ENCODE data around the gene ZNF225. TPM values are rescaled to one million over a fixed set of nuclear protein-coding genes. Genes with fewer than 3 reads are reported as not detected.

ZNF225 gene
- total and polyA plus RNA-seq, 2 of the 4 experiments (the other 2 are of a cell fraction) = 1.5 to 5.7 TPM

GRCh38 chr19:44141191-44142058 is 28.2 kb downstream of the ZNF225 start, which contains the start of gene ZNF234:
TSS of gene ZNF234 (plus strand) at chr19:44141554. CDS start at chr19:44144633, 3,079 bp downstream.
- H3K56ac ChIP-seq (ENCODE audit: extremely low read depth, insufficient read depth, low read length) = peak within 1 kb of the TSS; percentile 86
- peaks cover 5% of the 10 kb centered on the region for H3K36me3 ChIP-seq (ENCODE audit: control insufficient read depth, insufficient read depth, low read length)
- no peak within 1 kb of the TSS for H2BK20ac ChIP-seq (ENCODE audit: low read depth, low read length)
- H3K23ac ChIP-seq (ENCODE audit: low read depth, low read length) = peak within 1 kb of the TSS; percentile 86
- H3K4ac ChIP-seq (ENCODE audit: low read depth, low read length) = peak within 1 kb of the TSS; percentile 80
- H2AFZ ChIP-seq (replicated peaks; ENCODE audit: low read length, poor library complexity) = peak within 1 kb of the TSS; percentile 97
- peak within 1 kb of the TSS; percentile 79 for H2AK5ac ChIP-seq (ENCODE audit: low read depth, low read length)
- ATAC-seq (ENCODE audit: low read depth) = peak; percentile 94
- no peaks in the 10 kb centered on the region for H3K27me3 ChIP-seq (ENCODE audit: control insufficient read depth, insufficient read depth, low read length)
- dilution Hi-C loops (cut with HindIII; ENCODE audit: low sequenced_read_pairs, unreplicated experiment) (no loop called here), in situ Hi-C loops (cut with MboI; ENCODE audit: low sequenced_read_pairs) (no loop called here), intact Hi-C loops (cut with micrococcal nuclease) (no loop called here)
- H2BK15ac ChIP-seq (ENCODE audit: low read depth, low read length) = peak within 1 kb of the TSS; percentile 49; the same call in 1 of the 3 replicates
- POLR2A ChIA-PET (ENCODE audit: unreplicated experiment) = no interaction called here
- peak within 1 kb of the TSS; percentile 86 for H2AK9ac ChIP-seq (replicated peaks; ENCODE audit: low read depth, low read length, poor library complexity)
- peak within 1 kb of the TSS; percentile 93 for H3K4me2 ChIP-seq (ENCODE audit: low read depth, low read length)
- H3K9me1 ChIP-seq (ENCODE audit: insufficient read depth, low read length) = no peaks in the 10 kb centered on the region
- peak within 1 kb of the TSS; percentile 93 for H3K27ac ChIP-seq (ENCODE audit: insufficient read depth, low read length)
- H3K9me3 ChIP-seq (ENCODE audit: control insufficient read depth, insufficient read depth, low read length) = no peaks in the 10 kb centered on the region
- CTCF ChIA-PET = interaction anchor here (0.9 kb wide), 1 partner anchor 10 kb away, joined by 3 read pairs; no protein-coding TSS in a partner anchor
- peak within 1 kb of the TSS; percentile 79 for H3K14ac ChIP-seq (replicated peaks; ENCODE audit: low read depth, low read length)
- H3K9ac ChIP-seq (ENCODE audit: low read depth, low read length) = peak within 1 kb of the TSS; percentile 90
- H3K4me1 ChIP-seq (ENCODE audit: control insufficient read depth, insufficient read depth, low read length) = no peaks in the 10 kb centered on the region
- H4K8ac ChIP-seq (ENCODE audit: low read depth in 2 of 2, low read length in 2 of 2) = peak within 1 kb of the TSS; percentile 93 to 95
- peak; percentile 85 for DNase-seq
- peaks cover 8 to 26% of the 10 kb centered on the region in 2 experiments; a peak in 3 of 4 replicates for H3K79me1 ChIP-seq (ENCODE audit: low read depth in 1 of 2, low read length in 2 of 2)
- BruUV-seq (replicated peaks) = no TSS peak
- H4K20me1 ChIP-seq (ENCODE audit: insufficient read depth, low read length) = no peaks in the 10 kb centered on the region
- peak within 1 kb of the TSS; percentile 65 for H4K5ac ChIP-seq (ENCODE audit: low read depth, low read length)
- H2BK120ac ChIP-seq (ENCODE audit: low read depth, low read length) = peak within 1 kb of the TSS; percentile 40
- H4K91ac ChIP-seq (ENCODE audit: insufficient read depth, low read depth, low read length) = peak within 1 kb of the TSS; percentile 67
- peak within 1 kb of the TSS; percentile 62 for H2BK5ac ChIP-seq (ENCODE audit: low read depth, low read length, poor library complexity, severe bottlenecking)
- peak within 1 kb of the TSS; percentile 67 for H3K4me3 ChIP-seq (ENCODE audit: insufficient read depth, low read depth, low read length)
- 0% methylated on average over 1 of the region's 52 CpGs; no CpG with 5 or more reads in 1 of the 2 experiments for WGBS, 2 experiments (ENCODE audit: extremely low coverage in 2 of 2, insufficient read length in 1 of 2)
- H3K18ac ChIP-seq (ENCODE audit: low read depth, low read length) = peak within 1 kb of the TSS; percentile 55
- TF ChIP-seq CEBPB (IDR thresholded peaks at IDR 0.05; ENCODE audit: low read depth, low read length) (no peak), FOS (IDR thresholded peaks at IDR 0.05; ENCODE audit: low read depth, low read length) (no peak), SMC3 (IDR thresholded peaks at IDR 0.05; ENCODE audit: low read depth, low read length) (0 out of 2 replicates have a peak, but pooled peaks have one; percentile 5), CHD1 (IDR thresholded peaks at IDR 0.05; ENCODE audit: low read depth, low read length) (no peak), RAD21 (IDR thresholded peaks at IDR 0.05; ENCODE audit: low read length) (no peak), BHLHE40 (IDR thresholded peaks at IDR 0.05; ENCODE audit: low read depth, low read length) (no peak), POLR2A (IDR thresholded peaks at IDR 0.05; ENCODE audit: low read depth, low read length) (no peak; the same call in 1 of the 2 replicates), MAFK (IDR thresholded peaks at IDR 0.05; ENCODE audit: low read depth, low read length) (no peak), USF2 (IDR thresholded peaks at IDR 0.05; ENCODE audit: low read depth, low read length) (no peak), MAZ (IDR thresholded peaks at IDR 0.05; ENCODE audit: borderline replicate concordance, low read depth, low read length) (peak; percentile 66; the same call in 1 of the 2 replicates), CTCF (conservative IDR thresholded peaks at IDR 0.05; ENCODE audit: low read depth, low read length) (0 out of 2 replicates have a peak, but pooled peaks have one; percentile 4), ELK1 (IDR thresholded peaks at IDR 0.05; ENCODE audit: borderline replicate concordance, low read depth, low read length) (no peak), MXI1 (IDR thresholded peaks at IDR 0.05; ENCODE audit: borderline replicate concordance, low read depth, low read length) (no peak; the same call in 1 of the 2 replicates), RFX5 (IDR thresholded peaks at IDR 0.05; ENCODE audit: low read depth, low read length) (no peak)
